GM12892 (cell line): Measurements from ENCODE around the gene C1orf53. TPM values are rescaled to one million over a fixed set of nuclear protein-coding genes. Genes with fewer than 3 reads are reported as not detected.
"Not testable (repeated sequence)": the region's sequence is repeated elsewhere in the genome, so short reads cannot be mapped to it uniquely, and the experiment has no call there.

Experiments
- DNase-seq: peaks from one replicate; pipeline ENCODE4 v3.0.0; 2011; ENCODE audit not compliant: insufficient read length
- FAIRE-seq: peaks from 2 replicates; lab custom pipeline; 2011; peaks lifted over from hg19 to GRCh38; lab: Jason Lieb, UNC
- POLR2A ChIP-seq: IDR thresholded peaks from 2 replicates; pipeline ENCODE4 v1.6.1; 2011; ENCODE audit warnings: low read depth, low read length, control low read depth
- POLR2AphosphoS5 ChIP-seq: IDR thresholded peaks from 2 replicates; pipeline ENCODE4 v1.6.1; 2011; ENCODE audit warnings: low read depth, low read length, control low read depth
- TAF1 ChIP-seq: IDR thresholded peaks from 2 replicates; pipeline ENCODE4 v1.6.1; 2011; ENCODE audit warnings: low read depth, mild to moderate bottlenecking, control low read depth, low read length, borderline replicate concordance
- polyA plus RNA-seq: library from polyadenylated mRNA; unstranded; fragments of >200 nt; gene quantifications from one replicate; pipeline ENCODE4 v1.2.1, GENCODE V29; 2012; ENCODE audit warnings: missing spikeins, inconsistent platforms; ENCODE audit not compliant: missing spikeins

C1orf53 gene
- polyA plus RNA-seq: not detected

GRCh38 chr1:197902454-197903195, at the start of gene C1orf53:
C1orf53 (plus strand) TSS chr1:197902630; CDS start chr1:197902650, 20 bp downstream.
- FAIRE-seq (peak; percentile 80), DNase-seq (peak; percentile 86)
- no peak for TF ChIP-seq TAF1
- peak; percentile 55; the same call in 1 of the 2 replicates for TF ChIP-seq POLR2AphosphoS5
- peak; percentile 69; the same call in 1 of the 2 replicates for TF ChIP-seq POLR2A

DNA sequence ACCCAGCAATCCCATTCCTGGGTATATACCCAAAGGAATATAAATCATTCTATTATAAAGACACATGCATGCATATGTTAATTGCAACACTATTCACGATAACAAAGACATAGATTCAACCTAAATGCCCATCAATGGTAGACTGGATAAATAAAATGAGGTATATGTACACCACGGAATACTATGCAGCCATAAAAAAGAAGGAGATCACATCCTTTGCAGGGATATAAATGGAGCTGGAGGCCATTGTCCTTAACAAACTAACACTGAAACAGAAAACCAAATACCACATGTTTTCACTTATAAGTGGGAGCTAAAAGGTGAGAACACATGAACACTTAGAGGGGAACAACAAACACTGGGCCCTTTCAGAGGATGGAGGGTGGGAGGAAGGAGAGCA, 46.7 kb upstream of the C1orf53 start:
- not testable (repeated sequence) for DNase-seq, FAIRE-seq

DNA sequence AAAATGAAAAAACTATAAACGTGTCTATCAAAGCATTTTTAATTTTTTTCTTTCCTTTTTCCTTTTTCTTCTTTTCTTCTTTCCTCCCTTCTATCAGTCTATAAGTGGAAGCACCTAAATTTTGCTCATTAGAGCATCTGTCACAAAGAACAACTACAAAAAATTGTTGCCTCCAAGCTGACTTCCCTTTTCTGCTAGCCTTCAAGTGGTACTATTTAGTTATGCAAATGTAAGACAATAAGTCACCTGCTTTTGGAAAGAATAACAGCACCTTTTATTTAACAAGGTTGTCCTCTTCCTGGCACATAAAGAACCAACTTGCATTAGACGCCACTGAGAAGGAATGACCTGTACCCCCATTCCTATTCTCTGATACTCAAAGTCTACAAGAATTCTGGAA, 45.0 kb upstream of the C1orf53 start:
- DNase-seq (no peak), FAIRE-seq (no peak)
- TF ChIP-seq POLR2AphosphoS5 (no peak), TAF1 (no peak), POLR2A (no peak)

GRCh38 chr1:197859024-197859423, 43.4 kb upstream of the C1orf53 start:
- FAIRE-seq: no peak
- TF ChIP-seq POLR2A (no peak), TAF1 (no peak), POLR2AphosphoS5 (no peak)

GRCh38 chr1:197862221-197862620, 40.2 kb upstream of the C1orf53 start:
- no peak for TF ChIP-seq POLR2AphosphoS5
- no peak for TF ChIP-seq POLR2A
- no peak for TF ChIP-seq TAF1
- no peak for DNase-seq
- no peak for FAIRE-seq

More at GRCh38 chr1:197859024-197859423, 43.4 kb upstream of the C1orf53 start:
- DNase-seq: no peak

GRCh38 chr1:197862671-197863070, 39.8 kb upstream of the C1orf53 start:
- TF ChIP-seq POLR2AphosphoS5 (no peak), TAF1 (no peak), POLR2A (no peak)
- DNase-seq (no peak), FAIRE-seq (no peak)

DNA sequence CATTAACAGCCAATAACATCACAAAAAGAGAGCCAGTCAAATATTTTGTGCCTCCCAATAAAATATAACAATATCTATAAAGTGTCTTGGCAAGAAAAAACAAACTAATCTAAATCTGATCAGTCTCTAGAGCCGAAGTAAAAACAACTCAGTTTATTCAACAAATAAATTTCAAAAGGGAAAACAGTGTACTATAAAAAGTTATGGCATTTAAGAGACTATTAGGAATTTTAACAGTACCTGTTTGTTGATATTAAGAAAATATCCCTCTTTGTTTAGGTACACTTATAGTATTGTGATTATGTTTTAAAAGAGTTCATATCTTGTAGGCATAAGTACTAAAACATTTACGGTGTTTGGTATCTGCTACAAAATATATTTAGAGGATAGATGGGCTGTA, 36.6 kb upstream of the C1orf53 start:
- TF ChIP-seq TAF1 (no peak), POLR2AphosphoS5 (no peak), POLR2A (no peak)
- FAIRE-seq (no peak), DNase-seq (no peak)

DNA sequence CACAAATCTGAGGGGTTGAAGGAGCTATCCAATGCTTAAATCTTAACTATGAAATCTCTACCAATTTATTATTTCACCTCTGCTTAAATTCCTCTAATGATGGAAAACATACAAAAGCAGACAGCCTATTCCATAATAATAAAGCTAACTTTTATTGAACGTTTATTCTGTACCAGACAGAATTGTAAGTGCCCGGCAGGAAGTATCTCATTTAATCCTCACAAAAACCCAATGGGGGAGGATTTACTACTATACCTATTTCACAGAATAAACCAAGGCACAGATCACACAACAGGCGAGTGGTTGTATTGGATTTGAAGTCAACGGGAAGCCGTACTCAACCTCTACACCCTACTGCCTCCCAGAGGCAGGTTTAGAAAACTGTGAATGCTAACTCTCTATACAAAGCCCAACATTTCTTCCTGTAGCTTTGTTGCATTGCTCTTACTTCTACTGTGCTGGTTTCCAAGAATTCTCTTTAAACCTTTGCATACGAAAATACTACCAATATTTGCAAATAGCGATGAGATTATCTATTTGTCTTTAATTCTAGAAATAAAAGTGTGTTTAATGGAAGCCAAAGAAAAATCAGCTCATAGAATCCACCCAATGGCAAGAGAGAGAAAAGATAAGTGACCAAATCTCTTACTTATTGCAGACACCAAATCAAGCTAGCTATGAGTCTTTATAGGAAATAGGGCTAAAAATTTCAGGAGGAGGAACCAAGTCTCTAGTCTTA, 33.5 kb upstream of the C1orf53 start:
- peak; percentile 66 for FAIRE-seq
- no peak for TF ChIP-seq POLR2AphosphoS5
- TF ChIP-seq POLR2A: no peak
- TF ChIP-seq TAF1: no peak
- DNase-seq: no peak

DNA sequence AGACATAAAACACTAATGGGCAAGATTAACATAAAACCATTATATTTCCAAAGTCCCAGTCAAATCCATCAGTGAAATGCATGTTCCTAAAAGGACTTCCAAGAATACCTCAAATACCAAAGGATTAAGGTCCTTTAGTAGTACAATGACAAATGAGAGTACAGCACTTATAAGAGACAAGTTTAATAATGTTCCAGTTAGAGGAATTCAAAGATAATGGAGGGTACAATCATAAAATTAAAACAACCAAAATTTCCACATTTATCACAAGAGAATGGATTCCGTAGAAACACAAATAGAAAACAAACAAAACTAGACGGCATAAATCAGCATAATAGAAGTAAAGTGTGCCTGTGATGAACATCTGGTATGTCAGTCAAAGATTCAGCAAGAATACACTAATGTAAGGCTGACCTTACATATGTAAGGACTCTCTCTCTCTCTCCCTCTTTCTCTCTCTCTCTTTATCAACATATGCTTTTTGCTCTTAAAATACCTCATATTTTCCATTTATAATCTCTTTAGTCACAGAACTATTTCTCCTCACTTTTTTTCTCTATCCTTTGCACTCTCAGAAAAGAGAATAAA, 32.8 kb upstream of the C1orf53 start:
- TF ChIP-seq POLR2A (no peak), TAF1 (no peak), POLR2AphosphoS5 (no peak)
- FAIRE-seq (no peak), DNase-seq (no peak)

DNA sequence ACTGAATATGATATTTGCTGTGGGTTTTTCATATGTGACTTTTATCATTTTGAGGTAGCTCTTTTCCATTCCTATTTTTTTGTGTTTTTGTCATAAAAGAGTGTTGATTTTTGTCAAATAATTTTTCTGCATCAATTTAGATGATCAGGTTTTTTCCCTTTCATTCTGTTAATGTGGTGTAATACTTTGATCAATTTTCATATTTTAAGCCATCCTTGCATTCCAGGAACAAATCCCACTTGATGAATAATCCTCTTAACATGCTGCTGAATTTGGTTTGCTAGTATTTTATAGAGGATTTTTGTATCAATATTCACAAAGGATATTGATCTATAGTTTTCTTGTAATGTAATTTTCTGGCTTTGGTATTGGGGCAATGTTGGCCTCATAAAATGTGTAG, 25.5 kb upstream of the C1orf53 start:
- TF ChIP-seq POLR2A (no peak), POLR2AphosphoS5 (no peak), TAF1 (no peak)
- DNase-seq: no peak
- FAIRE-seq: no peak

DNA sequence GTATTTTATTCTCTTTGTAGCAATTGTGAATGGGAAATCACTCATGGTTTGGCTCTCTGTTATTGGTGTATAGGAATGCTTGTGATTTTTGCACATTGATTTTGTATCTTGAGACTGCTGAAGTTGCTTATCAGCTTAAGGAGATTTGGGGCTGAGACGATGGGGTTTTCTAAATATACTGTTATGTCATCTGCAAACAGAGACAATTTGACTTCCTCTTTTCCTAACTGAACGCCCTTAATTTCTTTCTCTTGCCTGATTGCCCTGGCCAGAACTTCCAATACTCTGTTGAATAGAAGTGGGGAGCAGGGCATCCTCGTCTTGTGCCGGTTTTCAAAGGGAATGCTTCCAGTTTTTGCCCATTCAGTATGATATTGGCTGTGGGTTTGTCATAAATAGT, 22.0 kb upstream of the C1orf53 start:
- not testable (repeated sequence) for FAIRE-seq, DNase-seq

DNA sequence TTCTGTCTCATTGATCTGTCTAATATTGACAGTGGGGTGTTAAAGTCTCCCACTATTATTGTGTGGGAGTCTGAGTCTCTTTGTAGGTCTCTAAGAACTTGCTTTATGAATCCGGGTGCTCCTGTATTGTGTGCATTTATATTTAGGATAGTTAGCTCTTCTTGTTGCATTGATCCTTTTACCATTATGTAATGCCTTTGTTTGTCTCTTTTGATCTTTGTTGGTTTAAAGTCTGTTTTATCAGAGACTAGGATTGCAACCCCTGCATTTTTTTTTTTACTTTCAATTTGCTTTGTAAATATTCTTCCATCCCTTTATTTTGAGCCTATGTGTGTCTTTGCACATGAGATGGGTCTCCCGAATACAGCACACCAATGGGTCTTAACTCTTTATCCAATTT, 20.2 kb upstream of the C1orf53 start:
- FAIRE-seq, DNase-seq: not testable (repeated sequence)
